Activated T-helper 17 cell treated with anti-CD3 and anti-CD28 coated beads, Interleukin-2, amount 50 U/mL, for 72 hours (primary cell): ENCODE measurements around the gene PAIP1. TPM values are rescaled to one million over a fixed set of nuclear protein-coding genes. Genes with fewer than 3 reads are reported as not detected.
A peak's percentile ranks its signal among the peaks of the same experiment; 100 is the strongest.
"Not testable (repeated sequence)": the region's sequence is repeated elsewhere in the genome, so short reads cannot be mapped to it uniquely, and the experiment has no call there.

Experiments
- ATAC-seq: fragments of 150-1000 bp; cut with Tn5 transposase; replicated peaks from 2 replicates; pipeline ENCODE4 v1.10.0; 2021; ENCODE audit warnings: mild to moderate bottlenecking, moderate library complexity
- H3K27ac Mint-ChIP-seq: one replicate; pipeline ENCODE4 v1.8.0; 2022; ENCODE audit warnings: mixed read lengths
- H3K27me3 Mint-ChIP-seq: one replicate; pipeline ENCODE4 v1.8.0; 2022; ENCODE audit warnings: mixed read lengths
- H3K36me3 Mint-ChIP-seq: one replicate; pipeline ENCODE4 v1.8.0; 2022; ENCODE audit warnings: low read depth, mild to moderate bottlenecking, mixed read lengths
- H3K4me1 Mint-ChIP-seq: one replicate; pipeline ENCODE4 v1.8.0; 2022; ENCODE audit warnings: mixed read lengths
- H3K4me3 Mint-ChIP-seq: one replicate; pipeline ENCODE4 v1.8.0; 2022; ENCODE audit warnings: mild to moderate bottlenecking, mixed read lengths
- H3K9me3 Mint-ChIP-seq: one replicate; pipeline ENCODE4 v1.8.0; 2022; ENCODE audit warnings: mixed read lengths
- total RNA-seq, 2 donors: library from RNA; stranded (reverse); gene quantifications; one replicate each; pipeline ENCODE4 v1.2.3, GENCODE V29; 2022

Gene PAIP1
- total RNA-seq, 2 donors from 2014 or later: 28.3 to 43.6 TPM

- Mint-ChIP-seq H3K4me3 (peak within 1 kb of the TSS; percentile 84), H3K27me3 (no peaks in the 10 kb centered on the region), H3K9me3 (no peaks in the 10 kb centered on the region), H3K36me3 (no peaks in the 10 kb centered on the region), H3K27ac (peak within 1 kb of the TSS; percentile 97), H3K4me1 (peaks cover 23% of the 10 kb centered on the region)
- ATAC-seq: peak; percentile 97
Measured at GRCh38 chr5:43514816-43515677, 41.8 kb downstream of the PAIP1 start, which contains the start of gene C5orf34. TSS of gene C5orf34 (minus strand) at chr5:43515148. CDS start at chr5:43509339, 5,809 bp downstream.

- Mint-ChIP-seq H3K27ac (peak overlapping the region; percentile 97), H3K27me3 (no peaks in the 10 kb centered on the region), H3K4me1 (peaks cover 23% of the 10 kb centered on the region), H3K4me3 (peak overlapping the region; percentile 84), H3K36me3 (no peaks in the 10 kb centered on the region), H3K9me3 (no peaks in the 10 kb centered on the region)
- peak; percentile 86 for ATAC-seq
Measured at GRCh38 chr5:43514471-43514815, 42.4 kb downstream of the PAIP1 start.

GRCh38 chr5:43514025-43514424, 42.9 kb downstream of the PAIP1 start:
- H3K4me3 Mint-ChIP-seq: peak overlapping the region; percentile 84
- H3K9me3 Mint-ChIP-seq: no peaks in the 10 kb centered on the region
- H3K36me3 Mint-ChIP-seq: peaks cover 3% of the 10 kb centered on the region
- H3K27ac Mint-ChIP-seq: peak overlapping the region; percentile 97
- H3K4me1 Mint-ChIP-seq: peaks cover 23% of the 10 kb centered on the region
- H3K27me3 Mint-ChIP-seq: no peaks in the 10 kb centered on the region
- ATAC-seq: no peak

GRCh38 chr5:43511062-43511461, 45.8 kb downstream of the PAIP1 start:
- ATAC-seq, H3K27me3 Mint-ChIP-seq, H3K27ac Mint-ChIP-seq, H3K4me3 Mint-ChIP-seq, H3K9me3 Mint-ChIP-seq: not testable (repeated sequence)
- Mint-ChIP-seq H3K4me1 (peaks cover 23% of the 10 kb centered on the region), H3K36me3 (peaks cover 15% of the 10 kb centered on the region)

- Mint-ChIP-seq H3K9me3 (no peaks in the 10 kb centered on the region), H3K36me3 (peaks cover 23% of the 10 kb centered on the region), H3K27me3 (no peaks in the 10 kb centered on the region), H3K4me3 (no peak overlapping the region), H3K27ac (no peak overlapping the region), H3K4me1 (peaks cover 5% of the 10 kb centered on the region)
- ATAC-seq: no peak
Measured at GRCh38 chr5:43498581-43498980, 58.3 kb downstream of the PAIP1 start.

- Mint-ChIP-seq H3K27me3 (no peaks in the 10 kb centered on the region), H3K9me3 (no peaks in the 10 kb centered on the region), H3K4me3 (no peak overlapping the region), H3K27ac (no peak overlapping the region), H3K4me1 (peaks cover 5% of the 10 kb centered on the region), H3K36me3 (peaks cover 14% of the 10 kb centered on the region)
- ATAC-seq: no peak
Measured at GRCh38 chr5:43497311-43498104, 59.4 kb downstream of the PAIP1 start.

GRCh38 chr5:43491326-43491725, 65.6 kb downstream of the PAIP1 start:
- Mint-ChIP-seq H3K36me3 (peaks cover 29% of the 10 kb centered on the region), H3K9me3 (no peaks in the 10 kb centered on the region), H3K4me1 (no peaks in the 10 kb centered on the region), H3K27me3 (no peaks in the 10 kb centered on the region), H3K27ac (no peak overlapping the region), H3K4me3 (no peak overlapping the region)
- no peak for ATAC-seq

- H3K27me3 Mint-ChIP-seq: no peaks in the 10 kb centered on the region
- H3K27ac Mint-ChIP-seq: peak overlapping the region; percentile 99
- no peak for ATAC-seq
Measured at GRCh38 chr5:43486353-43486752, 70.5 kb downstream of the PAIP1 start.

GRCh38 chr5:43485406-43485805, 71.5 kb downstream of the PAIP1 start:
- H3K27ac Mint-ChIP-seq: peak overlapping the region; percentile 99
- peaks cover 16% of the 10 kb centered on the region for H3K4me1 Mint-ChIP-seq
- no peaks in the 10 kb centered on the region for H3K27me3 Mint-ChIP-seq
- peaks cover 38% of the 10 kb centered on the region for H3K36me3 Mint-ChIP-seq
- no peaks in the 10 kb centered on the region for H3K9me3 Mint-ChIP-seq
- ATAC-seq: peak; percentile 15
- peak overlapping the region; percentile 94 for H3K4me3 Mint-ChIP-seq

More at GRCh38 chr5:43486353-43486752, 70.5 kb downstream of the PAIP1 start:
- Mint-ChIP-seq H3K4me3 (no peak overlapping the region), H3K9me3 (no peaks in the 10 kb centered on the region), H3K4me1 (peaks cover 16% of the 10 kb centered on the region), H3K36me3 (peaks cover 42% of the 10 kb centered on the region)

- H3K27me3 Mint-ChIP-seq: no peaks in the 10 kb centered on the region
- peak overlapping the region; percentile 99 for H3K27ac Mint-ChIP-seq
- H3K4me3 Mint-ChIP-seq: peak overlapping the region; percentile 94
- ATAC-seq: peak; percentile 81
- peaks cover 16% of the 10 kb centered on the region for H3K4me1 Mint-ChIP-seq
- no peaks in the 10 kb centered on the region for H3K9me3 Mint-ChIP-seq
- H3K36me3 Mint-ChIP-seq: peaks cover 29% of the 10 kb centered on the region
Measured at GRCh38 chr5:43484106-43484849, 72.6 kb downstream of the PAIP1 start.

GRCh38 chr5:43483298-43484105, 73.4 kb downstream of the PAIP1 start, which contains the start of gene TMEM267:
TSS of gene TMEM267 (minus strand) at chr5:43483865. CDS start at chr5:43453969, 29,896 bp downstream.
- Mint-ChIP-seq H3K27me3 (no peaks in the 10 kb centered on the region), H3K4me1 (peaks cover 16% of the 10 kb centered on the region), H3K36me3 (peaks cover 21% of the 10 kb centered on the region), H3K9me3 (no peaks in the 10 kb centered on the region), H3K4me3 (peak within 1 kb of the TSS; percentile 94), H3K27ac (peak within 1 kb of the TSS; percentile 99)
- ATAC-seq: peak; percentile 85

GRCh38 chr5:43482490-43483297, 74.2 kb downstream of the PAIP1 start:
- Mint-ChIP-seq H3K4me1 (peaks cover 16% of the 10 kb centered on the region), H3K9me3 (no peaks in the 10 kb centered on the region), H3K27ac (peak overlapping the region; percentile 99), H3K4me3 (peak overlapping the region; percentile 94), H3K27me3 (no peaks in the 10 kb centered on the region), H3K36me3 (peaks cover 18% of the 10 kb centered on the region)
- no peak for ATAC-seq
